Umbilical cord (tissue), 2 donors: Measurements from ENCODE around the gene RAP1A. TPM values are rescaled to one million over a fixed set of nuclear protein-coding genes. Genes with fewer than 3 reads are reported as not detected.
"Not testable (repeated sequence)": the region's sequence is repeated elsewhere in the genome, so short reads cannot be mapped to it uniquely, and the experiment has no call there.

ENCODE experiments used
- DNase-seq: peaks from one replicate; pipeline ENCODE4 v3.0.0-alpha.2; 2015; ENCODE audit warnings: low spot score
- total RNA-seq: library from RNA; depleted of rRNA; stranded (reverse); fragments of >200 nt; gene quantifications from one replicate; pipeline ENCODE4 v1.2.3, GENCODE V29; 2014; ENCODE audit warnings: low replicate concordance; ENCODE audit not compliant: insufficient read depth

The RAP1A gene
- total RNA-seq, 1 donor from 2014 or later = 69.6 TPM

- no peak for DNase-seq
Observed at GRCh38 chr1:111629190-111629954, 9.8 kb downstream of the RAP1A start.

GRCh38 chr1:111630567-111630966, 11.0 kb downstream of the RAP1A start:
- no peak for DNase-seq

- no peak for DNase-seq
Observed at GRCh38 chr1:111631502-111631901, 11.9 kb downstream of the RAP1A start.

GRCh38 chr1:111632771-111633170, 13.2 kb downstream of the RAP1A start:
- not testable (repeated sequence) for DNase-seq

- no peak for DNase-seq
Observed at GRCh38 chr1:111633736-111634247, 14.2 kb downstream of the RAP1A start.

- no peak for DNase-seq
Observed at GRCh38 chr1:111635324-111636009, 15.9 kb downstream of the RAP1A start.

- no peak for DNase-seq
Observed at GRCh38 chr1:111638320-111638719, 18.7 kb downstream of the RAP1A start.

- DNase-seq = no peak
Observed at GRCh38 chr1:111639602-111640198, 20.1 kb downstream of the RAP1A start.

GRCh38 chr1:111643097-111643496, 23.5 kb downstream of the RAP1A start:
- DNase-seq = no peak

- DNase-seq = no peak
Observed at GRCh38 chr1:111643696-111644095, 24.1 kb downstream of the RAP1A start.

- no peak for DNase-seq
Observed at GRCh38 chr1:111644506-111644905, 24.9 kb downstream of the RAP1A start.

GRCh38 chr1:111647736-111648135, 28.1 kb downstream of the RAP1A start:
- peak; percentile 23 for DNase-seq

- no peak for DNase-seq
Observed at GRCh38 chr1:111648806-111649205, 29.2 kb downstream of the RAP1A start.

- no peak for DNase-seq
Observed at GRCh38 chr1:111649227-111649626, 29.6 kb downstream of the RAP1A start.

- DNase-seq = peak; percentile 40
Observed at GRCh38 chr1:111649648-111650047, 30.1 kb downstream of the RAP1A start.

- no peak for DNase-seq
Observed at GRCh38 chr1:111653709-111654108, 34.1 kb downstream of the RAP1A start.

GRCh38 chr1:111654839-111655238, 35.2 kb downstream of the RAP1A start:
- no peak for DNase-seq

- DNase-seq = peak; percentile 48
Observed at GRCh38 chr1:111656086-111657017, 36.8 kb downstream of the RAP1A start.

- DNase-seq = no peak
Observed at GRCh38 chr1:111658622-111659021, 39.0 kb downstream of the RAP1A start.

- no peak for DNase-seq
Observed at GRCh38 chr1:111660204-111661150, 40.9 kb downstream of the RAP1A start.
